ENCODE results near the gene ABHD12. TPM values are rescaled to one million over a fixed set of nuclear protein-coding genes. Genes with fewer than 3 reads are reported as not detected.

The ABHD12 gene
- total RNA-seq, 1 donor from 2014 or later = 58.0 TPM

- no peaks in the 10 kb centered on the region for H3K27me3 Mint-ChIP-seq (ENCODE audit: low read depth)
- no peak overlapping the region for H3K27ac Mint-ChIP-seq
- H3K4me3 Mint-ChIP-seq = no peak overlapping the region
- no peak for DNase-seq (ENCODE audit: low spot score in 2 of 2, unreplicated experiment in 2 of 2)
- peaks cover 24% of the 10 kb centered on the region for H3K9me3 Mint-ChIP-seq
- TF ChIP-seq CTCF (IDR thresholded peaks at IDR 0.05; ENCODE audit: unreplicated experiment) = no peak
- H3K36me3 Mint-ChIP-seq = peaks cover 32% of the 10 kb centered on the region
- peaks cover 2% of the 10 kb centered on the region for H3K4me1 Mint-ChIP-seq
Measured at GRCh38 chr20:25368526-25368925, 22.1 kb downstream of the ABHD12 start.

GRCh38 chr20:25364879-25365699 lies 25.5 kb downstream of the ABHD12 start:
- TF ChIP-seq CTCF (IDR thresholded peaks at IDR 0.05; ENCODE audit: unreplicated experiment) = no peak
- Mint-ChIP-seq H3K4me3 (no peak overlapping the region), H3K9me3 (peaks cover 15% of the 10 kb centered on the region), H3K27ac (no peak overlapping the region), H3K36me3 (peaks cover 26% of the 10 kb centered on the region), H3K4me1 (peaks cover 17% of the 10 kb centered on the region), H3K27me3 (ENCODE audit: low read depth) (no peaks in the 10 kb centered on the region)
- DNase-seq (ENCODE audit: low spot score in 2 of 2, unreplicated experiment in 2 of 2) = no peak

- no peaks in the 10 kb centered on the region for H3K27me3 Mint-ChIP-seq (ENCODE audit: low read depth)
- TF ChIP-seq CTCF (IDR thresholded peaks at IDR 0.05; ENCODE audit: unreplicated experiment) = no peak
- H3K9me3 Mint-ChIP-seq = peaks cover 15% of the 10 kb centered on the region
- peaks cover 17% of the 10 kb centered on the region for H3K4me1 Mint-ChIP-seq
- peak overlapping the region; percentile 50 for H3K27ac Mint-ChIP-seq
- no peak overlapping the region for H3K4me3 Mint-ChIP-seq
- DNase-seq (ENCODE audit: low spot score in 2 of 2, unreplicated experiment in 2 of 2) = no peak
- peaks cover 26% of the 10 kb centered on the region for H3K36me3 Mint-ChIP-seq
Measured at GRCh38 chr20:25364180-25364788, 26.4 kb downstream of the ABHD12 start.

GRCh38 chr20:25361287-25361683 lies 29.4 kb downstream of the ABHD12 start:
- Mint-ChIP-seq H3K27ac (peak overlapping the region; percentile 97), H3K4me3 (peak overlapping the region; percentile 13), H3K4me1 (peaks cover 17% of the 10 kb centered on the region), H3K27me3 (ENCODE audit: low read depth) (no peaks in the 10 kb centered on the region), H3K9me3 (peaks cover 8% of the 10 kb centered on the region), H3K36me3 (peaks cover 8% of the 10 kb centered on the region)
- no peak for TF ChIP-seq CTCF (IDR thresholded peaks at IDR 0.05; ENCODE audit: unreplicated experiment)
- no peak for DNase-seq (ENCODE audit: low spot score in 2 of 2, unreplicated experiment in 2 of 2)

GRCh38 chr20:25360631-25361286 lies 29.9 kb downstream of the ABHD12 start:
- TF ChIP-seq CTCF (IDR thresholded peaks at IDR 0.05; ENCODE audit: unreplicated experiment) = no peak
- Mint-ChIP-seq H3K27ac (peak overlapping the region; percentile 97), H3K36me3 (peaks cover 8% of the 10 kb centered on the region), H3K9me3 (peaks cover 8% of the 10 kb centered on the region), H3K27me3 (ENCODE audit: low read depth) (no peaks in the 10 kb centered on the region), H3K4me1 (peaks cover 17% of the 10 kb centered on the region), H3K4me3 (peak overlapping the region; percentile 33)
- DNase-seq (ENCODE audit: low spot score in 2 of 2, unreplicated experiment in 2 of 2) = peak; percentile 43 to 68

Measured in mesothelial cell of epicardium (in vitro differentiated cells).